HepG2 (cell line): Measurements from ENCODE around the gene TRIM54. TPM values are rescaled to one million over a fixed set of nuclear protein-coding genes. Genes with fewer than 3 reads are reported as not detected.

Experiments
- ARID2 ChIP-seq: sonication (generic); formaldehyde crosslinking; IDR thresholded peaks from 2 replicates; pipeline ENCODE4 v1.8.1; 2022; ENCODE audit warnings: mild to moderate bottlenecking, missing genetic modification reagents, borderline replicate concordance
- CCDC6 ChIP-seq: sonication (generic); formaldehyde crosslinking; IDR thresholded peaks from 2 replicates; pipeline ENCODE4 v1.8.1; 2022; ENCODE audit warnings: mild to moderate bottlenecking, missing genetic modification reagents, moderate library complexity
- ETV6 ChIP-seq: sonication (generic); formaldehyde crosslinking; conservative IDR thresholded peaks from 2 replicates; pipeline ENCODE4 v1.4.0; 2020; ENCODE audit warnings: missing genetic modification reagents
- FOXK1 ChIP-seq: sonication (generic); formaldehyde crosslinking; IDR thresholded peaks from 2 replicates; pipeline ENCODE4 v1.4.0; 2020; ENCODE audit warnings: low read depth, missing genetic modification reagents, borderline replicate concordance
- FOXP1 ChIP-seq, 2 experiments: fragments of 450-650 bp in 1 of 2; IDR thresholded peaks; 2 replicates each; pipeline ENCODE4 v1.6.1; 2017 to 2018; ENCODE audit warnings: antibody characterized with exemption in 1 of 2
- JUNB ChIP-seq: sonication (generic); formaldehyde crosslinking; IDR thresholded peaks from 2 replicates; pipeline ENCODE4 v1.8.0; 2022; ENCODE audit warnings: missing genetic modification reagents, mild to moderate bottlenecking, borderline replicate concordance
- MYC ChIP-seq: sonication (generic); formaldehyde crosslinking; IDR thresholded peaks from 2 replicates; pipeline ENCODE4 v1.9.0; 2021; ENCODE audit warnings: missing genetic modification reagents, borderline replicate concordance
- NRL ChIP-seq: sonication (generic); formaldehyde crosslinking; IDR thresholded peaks from 2 replicates; pipeline ENCODE4 v1.5.0; 2020; ENCODE audit warnings: missing genetic modification reagents, mild to moderate bottlenecking, moderate library complexity, borderline replicate concordance
- RELA ChIP-seq: sonication (generic); formaldehyde crosslinking; IDR thresholded peaks from 2 replicates; pipeline ENCODE4 v1.4.0; 2020; ENCODE audit warnings: missing genetic modification reagents
- SRSF4 ChIP-seq: fragments of 200-400 bp; formaldehyde crosslinking; IDR thresholded peaks from one replicate; pipeline ENCODE4 v1.6.1; 2018; ENCODE audit warnings: mild to moderate bottlenecking, low read depth, low read length, moderate library complexity; ENCODE audit not compliant: poor library complexity, severe bottlenecking
- ZBTB2 ChIP-seq: sonication (generic); formaldehyde crosslinking; IDR thresholded peaks from 2 replicates; pipeline ENCODE4 v1.8.0; 2022; ENCODE audit warnings: low read depth, missing genetic modification reagents
- ZNF3 ChIP-seq: IDR thresholded peaks from 2 replicates; pipeline ENCODE4 v1.7.0; 2017; ENCODE audit warnings: inconsistent platforms
- ZNF30 ChIP-seq: sonication (generic); formaldehyde crosslinking; IDR thresholded peaks from 2 replicates; pipeline ENCODE4 v1.5.0; 2020; ENCODE audit warnings: mild to moderate bottlenecking, missing genetic modification reagents
- ZNF333 ChIP-seq: sonication (generic); formaldehyde crosslinking; IDR thresholded peaks from 2 replicates; pipeline ENCODE4 v1.4.0; 2020; ENCODE audit warnings: mild to moderate bottlenecking, missing genetic modification reagents, borderline replicate concordance
- ZNF816 ChIP-seq: sonication (generic); formaldehyde crosslinking; IDR thresholded peaks from 2 replicates; pipeline ENCODE4 v1.8.0; 2022; ENCODE audit warnings: missing genetic modification reagents, mild to moderate bottlenecking, borderline replicate concordance
- polyA plus RNA-seq, 8 experiments: library from polyadenylated mRNA; depleted of rRNA in 3 of 8; stranded (reverse) in 7 of 8; unstranded in 1 of 8; fragments of >200 nt; fragmentation: Illumina TruSeq in 4 of 8; extraction: Trizol in 4 of 8; gene quantifications; 2 replicates each; pipeline versions ENCODE4 v1.2.1 to v1.2.3, GENCODE V29; 2011 to 2016; ENCODE audit warnings: low read depth in 4 of 8, missing spikeins in 1 of 8, mixed read lengths in 1 of 8; ENCODE audit not compliant: insufficient read depth in 1 of 8
- total RNA-seq, 5 experiments: library from RNA; depleted of rRNA; stranded (reverse); fragments of >200 nt; fragmentation: Illumina TruSeq; extraction: Trizol; gene quantifications; 2 replicates each; pipeline ENCODE4 v1.2.3, GENCODE V29; 2016; ENCODE audit warnings: low read depth in 1 of 5
- TF ChIP-seq, protein P1 (sequence below), 2 experiments: fragments of 450-650 bp in 1 of 2; sonication (generic) in 1 of 2; formaldehyde crosslinking in 1 of 2; IDR thresholded peaks; 2 replicates each; pipeline versions ENCODE4 v1.6.1 to v1.8.0; 2016 to 2022; ENCODE audit warnings: antibody characterized with exemption in 1 of 2, mild to moderate bottlenecking in 1 of 2, missing genetic modification reagents in 1 of 2

Gene TRIM54
- total and polyA plus RNA-seq, 2 of the 13 experiments (the other 11 are each of a cell fraction or from before 2014, with no cell fraction given), result 0.07 to 0.13 TPM

GRCh38 chr2:27356382-27357181, 74.4 kb downstream of the TRIM54 start, which contains the start of gene GTF3C2 (continued):
- TF ChIP-seq, protein P1, sequence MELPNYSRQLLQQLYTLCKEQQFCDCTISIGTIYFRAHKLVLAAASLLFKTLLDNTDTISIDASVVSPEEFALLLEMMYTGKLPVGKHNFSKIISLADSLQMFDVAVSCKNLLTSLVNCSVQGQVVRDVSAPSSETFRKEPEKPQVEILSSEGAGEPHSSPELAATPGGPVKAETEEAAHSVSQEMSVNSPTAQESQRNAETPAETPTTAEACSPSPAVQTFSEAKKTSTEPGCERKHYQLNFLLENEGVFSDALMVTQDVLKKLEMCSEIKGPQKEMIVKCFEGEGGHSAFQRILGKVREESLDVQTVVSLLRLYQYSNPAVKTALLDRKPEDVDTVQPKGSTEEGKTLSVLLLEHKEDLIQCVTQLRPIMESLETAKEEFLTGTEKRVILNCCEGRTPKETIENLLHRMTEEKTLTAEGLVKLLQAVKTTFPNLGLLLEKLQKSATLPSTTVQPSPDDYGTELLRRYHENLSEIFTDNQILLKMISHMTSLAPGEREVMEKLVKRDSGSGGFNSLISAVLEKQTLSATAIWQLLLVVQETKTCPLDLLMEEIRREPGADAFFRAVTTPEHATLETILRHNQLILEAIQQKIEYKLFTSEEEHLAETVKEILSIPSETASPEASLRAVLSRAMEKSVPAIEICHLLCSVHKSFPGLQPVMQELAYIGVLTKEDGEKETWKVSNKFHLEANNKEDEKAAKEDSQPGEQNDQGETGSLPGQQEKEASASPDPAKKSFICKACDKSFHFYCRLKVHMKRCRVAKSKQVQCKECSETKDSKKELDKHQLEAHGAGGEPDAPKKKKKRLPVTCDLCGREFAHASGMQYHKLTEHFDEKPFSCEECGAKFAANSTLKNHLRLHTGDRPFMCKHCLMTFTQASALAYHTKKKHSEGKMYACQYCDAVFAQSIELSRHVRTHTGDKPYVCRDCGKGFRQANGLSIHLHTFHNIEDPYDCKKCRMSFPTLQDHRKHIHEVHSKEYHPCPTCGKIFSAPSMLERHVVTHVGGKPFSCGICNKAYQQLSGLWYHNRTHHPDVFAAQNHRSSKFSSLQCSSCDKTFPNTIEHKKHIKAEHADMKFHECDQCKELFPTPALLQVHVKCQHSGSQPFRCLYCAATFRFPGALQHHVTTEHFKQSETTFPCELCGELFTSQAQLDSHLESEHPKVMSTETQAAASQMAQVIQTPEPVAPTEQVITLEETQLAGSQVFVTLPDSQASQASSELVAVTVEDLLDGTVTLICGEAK (IDR thresholded peaks at IDR 0.05), result no peak
- TF ChIP-seq, protein P1 (CRISPR knock-in tag; IDR thresholded peaks at IDR 0.05), result peak; percentile 70
- TF ChIP-seq ARID2 (peak; percentile 75; the same call in 1 of the 2 replicates), ZBTB2 (CRISPR knock-in tag) (peak; percentile 50), FOXK1 (CRISPR knock-in tag) (peak; percentile 99), ETV6 (CRISPR knock-in tag) (0 out of 2 replicates have a peak, but pooled peaks have one; percentile 72), ZNF30 (peak; percentile 51; the same call in 1 of the 2 replicates), JUNB (CRISPR knock-in tag) (no peak), CCDC6 (CRISPR knock-in tag) (peak; percentile 84; the same call in 1 of the 2 replicates), ZNF3 (CRISPR knock-in tag) (peak; percentile 28), SRSF4 (no peak), NRL (CRISPR knock-in tag) (peak; percentile 67; the same call in 1 of the 2 replicates), RELA (CRISPR knock-in tag) (no peak), MYC (CRISPR knock-in tag) (peak; percentile 96), ZNF333 (peak; percentile 89), FOXP1 (IDR thresholded peaks at IDR 0.05) (peak; percentile 66), FOXP1 (CRISPR knock-in tag; IDR thresholded peaks at IDR 0.05) (peak; percentile 70), ZNF816 (peak; percentile 55; the same call in 1 of the 2 replicates)
